Chondrocyte (in vitro differentiated cells): ENCODE results near the gene CNIH2. TPM values are rescaled to one million over a fixed set of nuclear protein-coding genes. Genes with fewer than 3 reads are reported as not detected.

Experiments
- DNase-seq: peaks from one replicate; pipeline ENCODE4 v3.0.0; 2021; ENCODE audit warnings: mixed read lengths, low spot score
- H3K27ac Mint-ChIP-seq: one replicate; pipeline ENCODE4 v1.8.0; 2021; ENCODE audit warnings: mild to moderate bottlenecking, moderate library complexity, mixed read lengths; ENCODE audit not compliant: unreplicated experiment
- H3K27me3 Mint-ChIP-seq: 2 replicates; pipeline ENCODE4 v1.8.0; 2021; ENCODE audit warnings: low read depth, mixed read lengths
- H3K36me3 Mint-ChIP-seq: 2 replicates; pipeline ENCODE4 v1.8.0; 2021; ENCODE audit warnings: low read depth, mixed read lengths
- H3K4me1 Mint-ChIP-seq: 2 replicates; pipeline ENCODE4 v1.8.0; 2021; ENCODE audit warnings: low read depth, mild to moderate bottlenecking, mixed read lengths
- H3K4me3 Mint-ChIP-seq: one replicate; pipeline ENCODE4 v1.8.0; 2021; ENCODE audit warnings: mild to moderate bottlenecking, moderate library complexity, mixed read lengths; ENCODE audit not compliant: unreplicated experiment
- H3K9me3 Mint-ChIP-seq: 2 replicates; pipeline ENCODE4 v1.8.0; 2021; ENCODE audit warnings: low read depth, mixed read lengths
- total RNA-seq: library from RNA; stranded (reverse); gene quantifications from 3 replicates; pipeline ENCODE4 v1.2.1, GENCODE V29; 2021
- TF ChIP-seq, protein P1 (sequence below): fragments of 200-600 bp; sonication (generic); IDR thresholded peaks from 2 replicates; pipeline ENCODE4 v1.5.0; 2021; ENCODE audit warnings: antibody characterized with exemption, mild to moderate bottlenecking, moderate library complexity

CNIH2 gene
- total RNA-seq, 1 donor from 2014 or later: 2.8 TPM

DNA sequence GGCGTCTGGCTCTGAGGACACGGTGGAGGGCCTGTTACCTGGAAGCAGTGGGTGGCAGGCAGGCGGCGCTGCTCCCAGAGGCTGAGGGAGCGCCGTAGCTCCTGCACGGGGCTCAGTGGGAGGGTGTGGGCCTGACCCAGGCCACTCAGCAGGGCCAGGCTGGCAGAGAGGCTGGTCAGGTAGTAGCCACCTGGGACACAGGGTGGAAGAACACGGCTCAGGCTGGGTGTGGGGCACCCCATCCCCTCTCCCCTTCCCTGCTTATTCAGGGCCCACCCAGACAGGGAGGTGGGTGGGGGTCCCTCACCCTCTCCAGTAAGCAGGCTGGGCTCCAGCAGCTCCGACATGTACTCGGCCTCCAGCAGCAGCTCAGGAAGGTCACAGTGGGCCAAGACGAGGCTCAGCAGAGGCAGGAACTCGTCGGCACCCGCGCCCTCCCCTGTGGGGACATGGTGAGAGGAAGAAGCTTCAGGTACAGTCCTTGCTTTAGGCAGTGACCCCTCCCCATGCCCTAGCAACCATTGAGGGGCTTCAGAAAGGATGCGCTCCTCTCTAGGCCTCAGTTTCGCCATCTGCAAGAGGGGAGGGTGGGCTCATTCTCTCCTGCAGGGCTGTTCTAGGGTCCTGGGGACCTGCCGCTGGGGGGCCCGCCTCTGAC lies 55.4 kb downstream of the CNIH2 start:
- Mint-ChIP-seq H3K27ac (no peak overlapping the region), H3K9me3 (no peaks in the 10 kb centered on the region), H3K36me3 (peaks cover 5% of the 10 kb centered on the region), H3K4me3 (no peak overlapping the region), H3K27me3 (no peaks in the 10 kb centered on the region), H3K4me1 (peaks cover 33% of the 10 kb centered on the region)
- DNase-seq: peak; percentile 75
- TF ChIP-seq, protein P1, sequence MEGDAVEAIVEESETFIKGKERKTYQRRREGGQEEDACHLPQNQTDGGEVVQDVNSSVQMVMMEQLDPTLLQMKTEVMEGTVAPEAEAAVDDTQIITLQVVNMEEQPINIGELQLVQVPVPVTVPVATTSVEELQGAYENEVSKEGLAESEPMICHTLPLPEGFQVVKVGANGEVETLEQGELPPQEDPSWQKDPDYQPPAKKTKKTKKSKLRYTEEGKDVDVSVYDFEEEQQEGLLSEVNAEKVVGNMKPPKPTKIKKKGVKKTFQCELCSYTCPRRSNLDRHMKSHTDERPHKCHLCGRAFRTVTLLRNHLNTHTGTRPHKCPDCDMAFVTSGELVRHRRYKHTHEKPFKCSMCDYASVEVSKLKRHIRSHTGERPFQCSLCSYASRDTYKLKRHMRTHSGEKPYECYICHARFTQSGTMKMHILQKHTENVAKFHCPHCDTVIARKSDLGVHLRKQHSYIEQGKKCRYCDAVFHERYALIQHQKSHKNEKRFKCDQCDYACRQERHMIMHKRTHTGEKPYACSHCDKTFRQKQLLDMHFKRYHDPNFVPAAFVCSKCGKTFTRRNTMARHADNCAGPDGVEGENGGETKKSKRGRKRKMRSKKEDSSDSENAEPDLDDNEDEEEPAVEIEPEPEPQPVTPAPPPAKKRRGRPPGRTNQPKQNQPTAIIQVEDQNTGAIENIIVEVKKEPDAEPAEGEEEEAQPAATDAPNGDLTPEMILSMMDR: no peak

Other genes starting within 250 kb of the CNIH2 start
- gene GAL3ST3, start 229.0 kb upstream of the CNIH2 start, total RNA-seq: 1.1 to 2.0 TPM (median 1.8 TPM) in 3 replicates
- gene SF3B2, start 225.8 kb upstream of the CNIH2 start, total RNA-seq: 142 to 169 TPM (median 143 TPM) in 3 replicates
- gene PACS1, start 207.9 kb upstream of the CNIH2 start, total RNA-seq: 74.4 to 90.7 TPM (median 85.7 TPM) in 3 replicates
- 44.3 to 50.8 TPM (median 47.8 TPM) in 3 replicates for gene KLC2, start 20.5 kb upstream of the CNIH2 start, total RNA-seq
- gene RAB1B, start 9.5 kb upstream of the CNIH2 start, total RNA-seq: 124 to 125 TPM (median 124 TPM) in 3 replicates
- gene YIF1A, start 11.0 kb downstream of the CNIH2 start, total RNA-seq: 180 to 193 TPM (median 187 TPM) in 3 replicates
- 2.0 to 4.7 TPM (median 4.3 TPM) in 3 replicates for gene TMEM151A, start 13.7 kb downstream of the CNIH2 start, total RNA-seq
- 44.5 to 113 TPM (median 109 TPM) in 3 replicates for gene CD248, start 38.9 kb downstream of the CNIH2 start, total RNA-seq
- 7.1 to 7.7 TPM (median 7.2 TPM) in 3 replicates for gene RIN1, start 58.3 kb downstream of the CNIH2 start, total RNA-seq
- gene BRMS1, start 66.9 kb downstream of the CNIH2 start, total RNA-seq: 22.4 to 23.6 TPM (median 23.3 TPM) in 3 replicates
- gene B4GAT1, start 69.5 kb downstream of the CNIH2 start, total RNA-seq: 18.2 to 30.4 TPM (median 21.1 TPM) in 3 replicates
- 2.6 to 8.9 TPM (median 7.9 TPM) in 3 replicates for gene SLC29A2, start 93.6 kb downstream of the CNIH2 start, total RNA-seq
- gene NPAS4, start 142.9 kb downstream of the CNIH2 start, total RNA-seq: 0.60 to 1.7 TPM (median 1.2 TPM) in 3 replicates
- gene MRPL11, start 160.7 kb downstream of the CNIH2 start, total RNA-seq: 30.9 to 45.6 TPM (median 35.9 TPM) in 3 replicates
- 9.1 to 10.5 TPM (median 10.0 TPM) in 3 replicates for gene PELI3, start 188.7 kb downstream of the CNIH2 start, total RNA-seq
- gene DPP3, start 202.3 kb downstream of the CNIH2 start, total RNA-seq: 43.2 to 54.7 TPM (median 44.4 TPM) in 3 replicates
- gene BBS1, start 232.5 kb downstream of the CNIH2 start, total RNA-seq: 18.1 to 40.6 TPM (median 20.6 TPM) in 3 replicates